CD4-positive, alpha-beta T cell (primary cell): ENCODE data around the gene ISCA1. TPM values are rescaled to one million over a fixed set of nuclear protein-coding genes. Genes with fewer than 3 reads are reported as not detected.

ENCODE experiments used
- ATAC-seq: fragments of 200-7000 bp; cut with Tn5 transposase; one replicate; pipeline ENCODE4 v1.10.0; 2022; ENCODE audit warnings: mild to moderate bottlenecking; ENCODE audit not compliant: poor library complexity
- CTCF ChIA-PET: fragments of 350-600 bp; sonication (Branson Sonifier 250); formaldehyde crosslinking; loops from one replicate; lab custom pipeline; 2021; ENCODE audit warnings: antibody characterized with exemption, inconsistent platforms; lab: Charles Lee
- POLR2A ChIA-PET: fragments of 350-600 bp; sonication (Branson Sonifier 250); formaldehyde crosslinking; loops from one replicate; lab custom pipeline; 2021; ENCODE audit warnings: antibody characterized with exemption, inconsistent platforms; lab: Charles Lee
- DNase-seq, 14 experiments: peaks; one replicate each; pipeline ENCODE4 v3.0.0-alpha.2; 2013 to 2020; ENCODE audit warnings: mixed read lengths in 2 of 14
- H3K27ac ChIP-seq, 2 donors: one replicate each; pipeline versions ENCODE4 v1.5.1 to v1.7.0; 2013; ENCODE audit warnings: low read length in 2 of 2, low read depth in 1 of 2, mild to moderate bottlenecking in 1 of 2
- H3K27me3 ChIP-seq, 2 experiments: 1 replicate in 1 of 2; 2 replicates in 1 of 2; pipeline versions ENCODE4 v1.6.1 to v1.7.0; 2013; ENCODE audit warnings: low read length in 2 of 2, control low read depth in 1 of 2, mild to moderate bottlenecking in 1 of 2, moderate library complexity in 1 of 2; ENCODE audit not compliant: insufficient read depth in 2 of 2, control insufficient read depth in 1 of 2
- H3K36me3 ChIP-seq: one replicate; pipeline ENCODE4 v1.6.1; 2013; ENCODE audit warnings: low read length, control low read depth; ENCODE audit not compliant: insufficient read depth
- H3K4me1 ChIP-seq: one replicate; pipeline ENCODE4 v1.6.1; 2013; ENCODE audit warnings: low read length, control low read depth; ENCODE audit not compliant: insufficient read depth
- H3K4me3 ChIP-seq: one replicate; pipeline ENCODE4 v1.5.1; 2013; ENCODE audit warnings: mild to moderate bottlenecking, low read length, moderate library complexity
- H3K9me3 ChIP-seq, 2 experiments: 1 replicate in 1 of 2; 2 replicates in 1 of 2; pipeline versions ENCODE4 v1.6.1 to v1.7.0; 2013; ENCODE audit warnings: low read length in 2 of 2, mild to moderate bottlenecking in 2 of 2, control low read depth in 1 of 2, moderate library complexity in 1 of 2; ENCODE audit not compliant: control insufficient read depth in 1 of 2, insufficient read depth in 1 of 2
- H3K27ac Mint-ChIP-seq: one replicate; pipeline ENCODE4 v1.8.0; 2020; ENCODE audit warnings: mixed read lengths
- H3K27me3 Mint-ChIP-seq: one replicate; pipeline ENCODE4 v1.8.0; 2021; ENCODE audit warnings: mixed read lengths
- H3K36me3 Mint-ChIP-seq: one replicate; pipeline ENCODE4 v1.8.0; 2021; ENCODE audit warnings: low read depth, mixed read lengths
- H3K4me1 Mint-ChIP-seq: one replicate; pipeline ENCODE4 v1.8.0; 2021; ENCODE audit warnings: low read depth, mixed read lengths
- H3K4me3 Mint-ChIP-seq: one replicate; pipeline ENCODE4 v1.8.0; 2020; ENCODE audit warnings: mild to moderate bottlenecking, mixed read lengths
- H3K9me3 Mint-ChIP-seq: one replicate; pipeline ENCODE4 v1.8.0; 2020; ENCODE audit warnings: mixed read lengths
- CTCF ChIP-seq: fragments of 200-600 bp; IDR thresholded peaks from one replicate; pipeline ENCODE4 v1.8.0; 2022; ENCODE audit warnings: antibody characterized with exemption, mild to moderate bottlenecking
- intact Hi-C, 2 experiments: fragments of 100-400 bp; cut with DNase I in 1 of 2; cut with micrococcal nuclease in 1 of 2; formaldehyde crosslinking; loops; one replicate each; pipeline versions ENCODE4 v1.15.1 to v1.9.0; 2023 to 2025; cut with DNase I, micrococcal nuclease
- total RNA-seq, 174 experiments: library from RNA in 2 of 174; stranded (reverse) in 2 of 174; gene quantifications; one replicate each; pipeline ENCODE4 v1.2.3 and lab custom pipeline; 2021 to 2026

Gene ISCA1
- total RNA-seq, 2 experiments from 2014 or later, result 85.3 to 91.6 TPM

- Mint-ChIP-seq H3K9me3 (no peaks in the 10 kb centered on the region), H3K4me3 (no peak overlapping the region), H3K4me1 (no peaks in the 10 kb centered on the region), H3K36me3 (peaks cover 79% of the 10 kb centered on the region), H3K27me3 (no peaks in the 10 kb centered on the region), H3K27ac (no peak overlapping the region)
- Histone ChIP-seq H3K4me3 (no peak overlapping the region), H3K36me3 (peaks cover 24% of the 10 kb centered on the region), H3K9me3 (no peaks in the 10 kb centered on the region), H3K27ac (no peak overlapping the region), H3K4me1 (no peaks in the 10 kb centered on the region), H3K27me3 (no peaks in the 10 kb centered on the region)
- ChIA-PET CTCF (no interaction called here), POLR2A (no interaction called here)
- no peak for ATAC-seq
- TF ChIP-seq CTCF, result no peak
- DNase-seq, result no peak
- intact Hi-C loops, result no loop called here
These were observed 18.5 kb downstream of the ISCA1 start for GRCh38 chr9:86263876-86264275.

GRCh38 chr9:86262492-86262891, 19.8 kb downstream of the ISCA1 start:
- no peak overlapping the region for H3K27ac Mint-ChIP-seq
- no peaks in the 10 kb centered on the region for H3K9me3 Mint-ChIP-seq
- DNase-seq, result no peak
- H3K36me3 ChIP-seq, result peaks cover 24% of the 10 kb centered on the region
- ATAC-seq, result no peak
- peaks cover 78% of the 10 kb centered on the region for H3K36me3 Mint-ChIP-seq
- no peak overlapping the region for H3K27ac ChIP-seq
- intact Hi-C loops, result no loop called here
- no peaks in the 10 kb centered on the region for H3K4me1 Mint-ChIP-seq
- H3K4me3 Mint-ChIP-seq, result no peak overlapping the region
- H3K9me3 ChIP-seq, result no peaks in the 10 kb centered on the region
- no peaks in the 10 kb centered on the region for H3K27me3 ChIP-seq
- no peaks in the 10 kb centered on the region for H3K27me3 Mint-ChIP-seq
- CTCF ChIA-PET, result interaction anchor here (1.1 kb wide), 1 partner anchor 15 kb away, joined by 3 read pairs; no protein-coding TSS in a partner anchor
- no peak for TF ChIP-seq CTCF
- no peak overlapping the region for H3K4me3 ChIP-seq
- no peaks in the 10 kb centered on the region for H3K4me1 ChIP-seq
- POLR2A ChIA-PET, result interaction anchor here (0.6 kb wide), 1 partner anchor 24 kb away, joined by 3 read pairs; no protein-coding TSS in a partner anchor

- Mint-ChIP-seq H3K36me3 (peaks cover 57% of the 10 kb centered on the region), H3K4me3 (no peak within 1 kb of the TSS)
These were observed 22.8 kb downstream of the ISCA1 start, which contains the start of gene C9orf153 for GRCh38 chr9:86259557-86259956. Gene C9orf153, minus strand, starts transcription at chr9:86259657. Its CDS starts 30,054 bp downstream, at chr9:86229603.

More at GRCh38 chr9:86259557-86259956, 22.8 kb downstream of the ISCA1 start, which contains the start of gene C9orf153:
- DNase-seq (no peak), ATAC-seq (no peak)
- ChIA-PET POLR2A (no interaction called here), CTCF (no interaction called here)
- Histone ChIP-seq H3K27me3 (no peaks in the 10 kb centered on the region), H3K36me3 (peaks cover 17% of the 10 kb centered on the region), H3K27ac (no peak within 1 kb of the TSS), H3K4me1 (no peaks in the 10 kb centered on the region), H3K9me3 (no peaks in the 10 kb centered on the region), H3K4me3 (no peak within 1 kb of the TSS)
- H3K9me3 Mint-ChIP-seq, result no peaks in the 10 kb centered on the region
- TF ChIP-seq CTCF, result no peak
- no peaks in the 10 kb centered on the region for H3K4me1 Mint-ChIP-seq
- H3K27ac Mint-ChIP-seq, result no peak within 1 kb of the TSS
- intact Hi-C loops, result no loop called here
- H3K27me3 Mint-ChIP-seq, result no peaks in the 10 kb centered on the region
